Stimulated activated CD8-positive, alpha-beta memory T cell treated with anti-CD3 and anti-CD28 coated beads, Interleukin-15, amount 100 ng/mL, for 4 hours (primary cell): ENCODE results near the gene FKBP9.
"Not testable (repeated sequence)": the region's sequence is repeated elsewhere in the genome, so short reads cannot be mapped to it uniquely, and the experiment has no call there.

ENCODE experiments used
- DNase-seq, 2 donors: peaks; one replicate each; pipeline ENCODE4 v3.0.0-alpha.2; 2020; ENCODE audit warnings: low read depth in 2 of 2

Gene FKBP9

DNA sequence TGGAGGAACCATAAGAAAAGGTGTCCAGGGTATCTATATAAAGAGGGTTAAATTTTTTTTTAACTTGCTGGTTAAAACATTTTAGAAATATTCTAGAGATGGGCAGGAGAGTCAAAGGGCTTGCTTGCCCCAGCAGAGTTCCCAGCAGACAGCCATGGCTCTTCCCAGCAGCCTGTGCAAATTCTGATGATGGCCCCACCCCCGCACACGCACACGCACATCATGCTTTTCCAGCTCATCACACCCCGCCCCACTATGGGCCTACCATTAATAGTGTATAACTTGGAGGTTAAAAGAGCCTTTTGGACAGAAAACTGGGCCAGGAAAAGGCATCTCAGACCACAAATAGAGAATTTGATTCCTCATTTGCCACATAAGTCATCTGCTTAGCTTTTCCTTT lies 48.5 kb downstream of the FKBP9 start:
- DNase-seq, result not testable (repeated sequence)

DNA sequence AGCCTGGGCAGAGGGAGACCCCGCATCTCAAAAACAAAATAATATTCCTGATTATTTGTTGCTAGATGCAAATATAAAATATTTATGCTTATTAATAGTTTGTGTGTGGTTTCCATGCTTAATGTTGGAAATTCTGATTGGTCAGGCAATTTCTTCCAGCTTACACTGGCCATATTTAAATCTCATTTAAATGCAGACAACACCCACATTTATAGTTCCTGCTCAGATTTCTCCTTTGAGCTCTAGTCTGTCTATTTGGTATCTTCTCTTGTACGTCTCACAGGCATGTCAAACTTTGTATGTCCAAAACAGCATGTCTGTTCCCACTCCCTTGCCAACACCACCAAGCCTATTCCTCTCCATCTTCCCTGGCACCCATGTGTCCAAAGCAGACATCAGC lies 52.5 kb downstream of the FKBP9 start:
- DNase-seq, result no peak

DNA sequence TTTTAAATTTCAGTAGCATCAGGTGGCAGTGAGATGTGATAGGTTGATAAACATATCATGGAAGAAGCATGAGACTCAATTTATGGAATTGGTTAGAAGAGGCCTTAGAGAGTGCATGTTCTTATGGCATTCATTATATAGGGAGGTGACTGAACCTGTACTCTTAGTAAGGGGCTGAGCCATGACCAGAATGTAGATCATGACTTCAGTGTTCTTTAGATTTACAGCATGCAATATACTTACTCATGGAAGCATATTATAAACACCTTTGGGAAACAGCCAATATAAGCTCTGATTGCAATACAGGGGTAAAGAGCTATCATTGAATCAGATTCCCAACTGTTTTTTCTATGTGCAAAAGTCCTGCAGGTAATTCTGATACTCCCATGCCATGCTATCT lies 55.1 kb downstream of the FKBP9 start:
- no peak for DNase-seq

DNA sequence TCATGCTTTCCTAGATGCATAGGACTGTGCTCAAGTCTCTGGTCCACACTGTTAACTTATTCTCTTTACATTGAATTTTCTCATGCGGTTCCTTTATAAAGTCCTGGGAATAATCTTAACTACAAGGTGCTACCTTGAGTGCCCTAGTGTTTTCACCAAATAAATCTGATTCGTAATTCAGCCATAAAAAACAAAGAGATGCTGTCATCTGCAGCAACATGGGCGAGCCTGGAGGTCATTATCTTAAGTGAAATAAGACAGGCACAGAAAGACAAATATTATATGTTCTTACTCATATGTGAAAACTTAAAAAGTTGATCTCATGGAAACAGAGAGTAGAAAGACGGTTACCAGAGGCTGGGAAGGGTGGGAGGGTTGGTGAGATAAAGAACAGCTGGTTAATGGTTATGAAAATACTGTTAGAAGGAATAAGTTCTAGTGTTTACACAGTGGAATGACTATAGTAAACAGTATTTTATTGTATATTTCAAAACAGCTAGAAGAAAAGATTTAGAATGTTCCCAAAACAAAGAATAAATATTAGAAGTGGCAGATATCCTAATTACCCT lies 67.0 kb downstream of the FKBP9 start:
- DNase-seq, result no peak

DNA sequence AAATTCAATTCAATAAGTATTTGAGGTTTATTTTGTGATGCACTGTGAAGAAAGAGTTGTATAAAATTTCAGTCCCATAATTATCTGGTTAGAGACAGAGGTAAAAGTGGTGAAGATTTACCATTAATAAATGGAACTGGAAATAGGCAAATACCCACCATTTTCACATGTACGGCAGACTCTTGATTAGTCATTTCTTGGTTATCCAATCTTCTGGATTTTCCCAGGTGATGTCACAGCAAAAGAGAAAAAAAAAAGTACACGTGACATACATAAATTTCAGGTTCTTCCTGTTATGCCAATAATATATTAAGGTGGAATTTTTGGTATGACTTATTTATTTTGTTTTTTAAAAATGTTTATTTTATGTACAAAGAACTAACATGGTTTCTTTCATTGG lies 78.5 kb downstream of the FKBP9 start:
- DNase-seq, result no peak

DNA sequence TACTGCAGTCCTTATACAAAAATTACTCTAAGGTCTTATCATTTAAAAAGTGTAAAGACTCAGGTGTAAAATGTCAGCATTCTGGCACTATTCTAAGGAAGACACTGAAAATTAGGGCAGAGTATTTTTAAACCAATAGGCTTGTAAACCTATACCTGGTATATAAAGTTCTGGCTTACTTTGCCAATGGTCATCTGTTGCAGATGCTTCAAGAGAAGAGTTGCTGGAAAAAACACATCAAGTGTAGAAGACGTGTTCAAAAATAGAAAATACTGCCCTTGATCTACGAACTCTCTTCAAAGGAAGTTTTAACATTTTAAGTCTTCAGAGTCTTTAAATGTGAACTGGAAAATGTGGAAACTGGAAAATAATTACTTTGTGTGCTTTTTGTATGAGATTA lies 81.4 kb downstream of the FKBP9 start:
- no peak for DNase-seq

DNA sequence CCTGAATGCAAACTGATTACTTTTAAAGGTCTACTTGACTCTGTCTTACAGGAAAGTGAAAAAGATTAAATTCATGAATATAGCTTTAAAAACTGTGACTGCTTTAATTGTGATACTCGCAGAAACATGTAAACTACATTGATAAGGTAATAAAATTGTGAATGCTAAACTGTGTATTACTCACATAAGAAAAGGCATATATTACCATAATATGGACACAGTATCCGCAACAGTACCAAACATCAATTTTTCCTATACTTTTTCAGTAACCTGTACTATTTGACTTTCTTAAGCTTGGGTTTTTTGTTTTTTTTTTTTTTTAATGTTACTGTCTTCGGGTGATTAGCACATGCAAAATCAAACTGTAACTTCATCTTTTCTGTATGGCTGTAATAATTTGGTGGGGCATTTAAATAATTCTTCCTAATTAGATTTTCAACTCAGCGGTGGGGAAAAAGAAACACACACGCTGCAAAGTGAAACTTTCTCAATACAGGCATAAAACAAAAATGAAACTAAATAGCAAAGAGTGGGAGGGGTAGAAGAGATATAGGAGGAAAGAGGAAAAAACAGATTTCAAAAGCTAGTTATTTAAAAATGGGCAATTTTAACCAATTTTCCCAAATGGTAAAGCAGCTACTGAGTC lies 82.1 kb downstream of the FKBP9 start:
- DNase-seq, result no peak

DNA sequence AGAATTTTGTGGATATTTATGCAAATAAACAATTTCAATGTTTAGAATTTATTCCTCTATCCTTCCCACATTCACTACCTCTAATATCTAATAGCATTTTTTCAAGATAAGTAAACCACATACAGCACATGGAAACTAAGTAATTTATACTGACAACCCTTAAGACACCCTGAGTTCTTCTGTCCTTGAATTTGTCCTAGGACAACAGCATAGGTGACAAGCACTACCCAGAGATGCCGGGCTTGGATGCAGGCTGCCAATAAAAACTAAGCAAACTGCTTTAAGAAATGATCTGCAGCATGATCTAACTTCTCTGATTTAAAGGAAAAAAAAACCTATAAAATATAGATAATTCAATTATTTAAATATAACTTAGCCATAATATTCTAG lies 82.7 kb downstream of the FKBP9 start:
- no peak for DNase-seq

DNA sequence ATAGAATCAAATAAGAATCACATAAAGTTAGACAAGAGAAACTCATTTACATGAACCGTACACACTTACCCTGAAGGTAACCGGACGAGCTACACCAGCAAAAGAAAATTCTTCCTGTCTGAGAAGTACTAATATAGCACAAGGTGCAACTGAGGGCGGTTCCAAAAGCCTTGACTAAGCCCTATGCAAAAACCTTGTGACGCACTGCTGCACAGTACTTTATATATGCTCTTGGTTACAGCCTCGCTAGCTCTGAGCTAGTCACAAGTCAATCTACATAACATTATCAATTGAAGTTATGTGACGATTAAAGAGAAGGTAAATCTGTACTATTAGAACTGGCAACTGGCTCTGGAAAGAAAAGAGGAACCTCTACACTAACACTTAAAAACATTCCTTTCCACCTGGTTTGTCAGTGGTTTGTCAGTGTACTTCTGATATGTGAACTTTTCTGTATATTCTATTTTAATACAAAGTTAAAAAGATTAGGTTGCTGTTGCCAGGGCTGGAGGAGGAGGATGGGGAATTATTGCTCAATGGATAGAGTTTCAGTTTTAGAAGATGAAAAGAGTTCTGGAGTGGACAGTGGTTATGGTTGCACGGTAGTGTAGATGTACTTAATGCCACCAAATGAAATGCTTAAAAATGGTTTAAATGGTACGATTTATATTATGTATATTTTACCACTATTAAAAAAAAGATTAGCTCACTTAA lies 83.7 kb downstream of the FKBP9 start:
- DNase-seq, result peak; percentile 15 to 35

DNA sequence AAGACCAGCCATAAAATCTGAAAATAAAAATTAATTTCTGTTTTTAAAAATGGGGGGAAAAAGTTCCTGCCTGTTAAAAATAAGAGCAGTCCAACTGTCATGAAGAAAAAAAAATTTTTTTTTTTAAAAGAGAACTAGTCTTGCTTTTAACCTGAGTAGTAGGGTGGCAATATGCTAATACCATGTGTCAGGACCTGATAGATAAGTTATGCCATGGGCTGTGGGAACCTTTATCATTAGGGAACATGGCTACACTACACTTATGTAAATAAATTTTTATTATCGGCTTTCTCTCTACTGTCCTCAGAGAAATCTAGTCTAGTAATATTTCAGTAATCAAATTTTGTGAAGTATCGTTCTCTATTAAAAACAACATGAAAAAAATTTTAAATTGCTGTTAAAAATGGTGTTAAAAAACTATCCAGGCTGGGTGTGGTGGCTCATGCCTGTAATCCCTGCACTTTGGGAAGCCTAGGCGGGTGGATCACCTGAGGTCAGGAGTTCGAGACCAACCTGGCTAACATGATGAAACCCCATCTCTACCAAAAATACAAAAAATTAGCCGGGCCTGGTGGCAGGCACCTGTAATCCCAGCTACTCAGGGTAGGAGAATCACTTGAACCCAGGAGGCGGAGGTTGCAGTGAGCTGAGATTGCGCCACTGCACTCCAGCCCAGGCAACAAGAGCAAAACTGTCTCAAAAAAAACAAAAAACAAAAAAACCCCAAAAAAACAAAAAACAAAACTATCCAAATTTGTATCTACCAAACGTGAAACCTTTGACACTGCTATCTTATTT lies 84.6 kb downstream of the FKBP9 start:
- no peak for DNase-seq

DNA sequence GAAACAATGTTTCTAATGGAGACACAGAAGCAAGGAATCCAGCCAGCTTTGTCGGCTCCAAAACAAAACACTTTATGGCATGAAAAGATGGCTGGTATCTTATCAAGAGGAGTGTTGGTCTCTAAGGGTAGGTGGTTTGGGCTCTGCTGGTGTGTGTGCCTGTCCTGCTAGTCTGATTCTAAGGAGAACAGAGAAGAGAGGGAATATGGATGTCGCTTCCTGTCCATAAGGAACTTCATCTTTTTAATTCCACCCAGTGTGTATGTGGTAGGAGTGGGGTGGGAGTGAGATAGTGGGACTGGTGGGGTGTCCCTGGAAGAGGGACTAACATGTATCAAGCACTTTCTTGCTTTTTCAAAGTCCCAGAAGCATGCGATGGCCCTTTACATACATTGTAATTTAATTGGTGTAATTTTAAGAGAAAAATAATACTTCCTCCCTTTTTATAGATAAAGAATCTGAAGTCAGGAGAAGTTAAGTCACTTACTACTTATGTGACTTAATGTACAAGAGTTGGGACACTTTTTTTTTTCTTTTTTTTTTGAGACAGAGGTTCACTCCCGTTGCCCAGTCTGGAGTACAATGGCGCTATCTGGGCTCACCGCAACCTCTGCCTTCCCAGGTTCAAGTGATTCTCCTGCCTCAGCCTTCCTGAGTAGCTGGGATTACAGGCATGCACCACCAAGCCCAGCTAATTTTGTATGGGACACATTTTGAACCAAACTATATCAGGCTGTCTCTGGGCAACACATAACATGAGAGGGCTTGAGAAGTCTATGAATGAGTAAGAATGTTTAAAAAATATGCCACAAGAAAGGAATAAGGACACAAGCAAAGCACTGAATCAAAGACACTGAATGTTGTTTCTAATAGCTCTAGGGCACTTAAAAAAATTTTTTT lies 86.5 kb downstream of the FKBP9 start:
- no peak for DNase-seq

DNA sequence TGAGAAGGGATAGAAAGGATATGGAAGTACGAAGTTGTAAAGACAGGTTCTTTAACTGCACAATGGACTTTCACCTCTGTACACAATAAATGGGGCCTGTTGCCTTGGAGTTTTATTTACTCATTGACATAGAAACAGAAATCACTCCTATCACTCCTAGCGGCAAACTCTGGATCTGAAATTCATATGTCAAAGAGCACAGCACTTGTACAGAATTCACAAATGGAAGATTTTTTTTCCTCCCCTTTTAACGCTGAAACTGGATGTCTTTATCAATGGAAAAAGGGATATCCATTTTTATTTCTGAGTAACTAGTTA lies 87.1 kb downstream of the FKBP9 start:
- no peak for DNase-seq

DNA sequence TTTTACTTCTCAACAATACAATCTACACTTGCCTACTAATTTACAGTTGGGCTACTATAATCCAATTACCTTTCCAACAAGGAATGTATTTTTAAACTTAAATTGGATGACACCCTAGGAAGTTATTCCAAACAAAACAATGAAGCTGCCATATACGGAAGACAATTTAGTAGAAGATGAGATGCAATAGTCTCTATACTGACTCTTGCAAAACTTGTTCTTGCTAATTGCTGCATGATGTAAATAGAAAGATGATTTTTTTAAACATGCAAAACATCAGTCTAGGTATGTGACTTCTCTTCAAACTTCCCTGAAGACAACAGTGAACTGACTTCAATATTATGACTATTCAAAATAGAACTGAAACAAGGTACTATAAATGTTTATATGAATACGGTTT lies 87.7 kb downstream of the FKBP9 start:
- no peak for DNase-seq

DNA sequence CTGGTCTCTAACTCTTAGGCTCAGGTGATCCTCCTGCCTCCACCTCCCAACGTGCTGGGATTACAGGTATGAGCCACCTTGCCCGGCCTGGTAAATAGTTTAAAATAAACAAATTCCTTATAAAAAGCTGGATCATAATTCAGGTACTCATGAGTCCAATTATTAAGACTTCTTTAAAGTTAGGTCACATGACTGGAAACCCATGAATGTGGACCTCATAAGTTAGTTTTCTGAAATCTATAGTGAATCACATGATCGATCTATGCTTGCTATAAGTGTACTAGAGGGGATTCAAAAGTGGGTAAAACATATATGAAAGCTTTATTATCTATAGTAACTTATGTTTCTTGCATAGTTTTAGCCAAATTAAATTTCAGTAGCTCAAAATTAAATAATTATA lies 91.0 kb downstream of the FKBP9 start:
- DNase-seq, result no peak

DNA sequence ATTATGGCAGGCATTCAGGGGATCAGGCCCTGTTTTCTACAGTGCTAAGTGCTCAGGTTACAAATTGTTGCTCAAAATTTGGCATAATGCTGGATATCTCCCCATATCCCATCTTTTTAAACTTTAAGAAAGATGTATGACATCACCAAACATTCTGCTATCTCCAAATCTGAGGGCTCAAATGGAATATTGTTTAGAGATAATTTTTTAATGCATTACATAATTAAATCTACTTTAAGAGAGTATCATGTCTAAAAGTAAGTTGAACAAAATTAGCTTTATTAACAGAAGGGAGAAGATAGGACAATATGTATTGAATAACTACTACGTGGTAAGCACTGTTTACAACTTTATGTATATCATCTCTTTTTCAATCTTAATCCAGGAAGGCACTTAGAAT lies 91.5 kb downstream of the FKBP9 start:
- no peak for DNase-seq

DNA sequence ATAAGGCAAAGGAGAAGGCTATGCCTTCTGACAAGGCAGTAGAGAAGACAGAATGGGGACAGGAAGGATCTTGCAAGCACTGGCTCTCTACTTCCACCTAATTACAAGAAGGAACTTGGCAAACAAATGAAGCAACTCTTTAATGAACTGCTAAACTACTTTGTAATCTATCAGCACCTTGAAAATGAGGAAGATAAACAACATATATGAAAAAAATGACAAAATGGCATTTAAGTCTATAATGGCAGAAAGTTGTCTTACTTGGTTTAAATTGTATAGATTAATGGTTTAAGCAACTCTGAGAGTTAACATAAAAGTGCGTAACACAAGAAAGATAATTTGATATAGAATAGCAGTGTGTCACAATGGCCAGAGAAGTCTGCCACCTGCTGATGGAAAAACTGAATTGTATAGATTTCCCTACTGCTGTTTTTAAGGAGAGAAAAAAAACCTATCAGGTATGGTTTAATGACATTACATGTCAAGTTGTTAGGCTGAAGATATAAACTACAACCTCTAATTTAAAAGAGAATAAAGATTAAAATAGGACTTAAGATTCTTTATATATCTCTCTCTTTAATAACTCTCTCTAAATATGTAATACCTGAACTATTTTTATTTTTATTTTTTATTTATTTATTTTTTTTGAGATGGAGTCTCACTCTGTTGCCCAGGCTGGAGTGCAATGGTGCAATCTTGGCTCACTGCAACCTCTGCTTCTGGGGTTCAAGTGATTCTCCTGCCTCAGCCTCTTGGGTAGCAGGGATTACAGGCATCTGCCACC lies 93.5 kb downstream of the FKBP9 start:
- DNase-seq, result no peak

DNA sequence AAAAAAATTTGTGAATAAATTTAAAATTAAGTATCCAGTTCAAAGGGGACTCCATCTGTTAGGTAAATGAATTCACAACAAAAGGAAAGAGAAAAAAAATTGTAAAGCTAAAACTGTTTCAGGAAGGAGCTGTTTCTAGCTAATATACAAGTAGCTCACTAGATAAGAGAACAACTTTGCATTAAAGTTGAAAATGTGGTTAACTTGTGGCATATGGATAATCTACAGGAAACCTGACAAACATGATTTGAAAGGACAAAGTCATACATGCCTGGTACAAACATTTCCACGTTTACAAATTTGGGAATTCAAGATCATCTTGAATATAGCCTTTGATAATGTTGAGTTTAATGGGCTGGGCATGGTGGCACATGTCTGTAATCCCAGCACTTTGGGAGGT lies 96.5 kb downstream of the FKBP9 start:
- DNase-seq, result no peak

DNA sequence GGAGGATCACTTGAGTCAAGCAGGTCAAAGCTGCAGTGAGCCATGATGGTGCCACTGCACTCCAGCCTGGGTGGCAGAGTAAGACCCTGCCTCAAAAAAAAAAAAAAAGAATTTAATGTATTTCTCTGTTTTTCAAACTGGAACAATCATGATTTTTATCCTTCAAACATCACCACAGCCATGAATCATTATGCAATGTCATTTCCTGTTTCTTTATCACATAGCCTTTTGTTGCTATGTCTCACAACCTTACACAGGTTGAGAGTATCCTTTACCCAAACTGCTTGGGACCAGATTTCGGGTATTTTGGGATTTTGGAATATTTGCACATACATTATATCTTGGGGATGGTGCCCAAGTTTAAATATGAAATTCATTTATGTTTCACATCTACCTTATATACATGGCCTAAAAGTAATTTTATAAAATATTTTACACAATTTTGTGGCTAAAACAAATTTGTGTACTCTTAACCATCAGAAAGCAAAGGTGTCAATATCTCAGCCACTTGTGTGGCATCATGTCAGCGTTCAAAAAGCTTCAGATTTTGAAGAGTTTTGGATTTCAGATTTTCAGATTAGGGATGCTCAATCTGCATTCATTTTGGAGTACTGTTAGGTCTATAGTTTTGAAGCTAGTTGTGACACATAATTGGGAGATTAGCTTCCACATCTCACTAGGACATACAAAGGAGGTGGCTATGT lies 97.2 kb downstream of the FKBP9 start:
- no peak for DNase-seq

DNA sequence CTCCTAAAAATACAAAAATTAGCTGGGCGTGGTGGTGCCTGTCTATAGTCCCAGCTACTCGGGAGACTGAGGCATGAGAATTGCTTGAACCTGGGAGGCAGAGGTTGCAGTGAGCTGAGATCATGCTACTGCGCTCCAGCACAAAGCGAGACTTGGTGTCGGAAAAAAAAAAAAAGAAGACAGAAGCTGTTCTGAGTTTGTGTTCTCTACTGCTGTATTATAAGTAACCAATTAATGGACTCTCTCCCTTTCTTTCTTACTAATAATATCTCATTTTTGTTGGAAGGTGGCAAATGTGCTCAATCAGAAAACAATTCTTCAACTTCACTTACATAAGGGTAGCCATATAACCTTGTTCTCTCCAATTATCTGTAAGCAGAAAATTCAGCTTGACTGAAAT lies 97.9 kb downstream of the FKBP9 start:
- no peak for DNase-seq
